IMR-90 (cell line): Measurements from ENCODE around the gene CDK8. TPM values are rescaled to one million over a fixed set of nuclear protein-coding genes. Genes with fewer than 3 reads are reported as not detected.
"Not testable (repeated sequence)": the region's sequence is repeated elsewhere in the genome, so short reads cannot be mapped to it uniquely, and the experiment has no call there.

Experiments
- ATAC-seq: fragments of 200-7000 bp; cut with Tn5 transposase; 2 replicates; pipeline ENCODE4 v1.9.1; 2020; ENCODE audit warnings: low read depth, mild to moderate bottlenecking, moderate library complexity
- BruUV-seq: library from RNA; stranded (reverse); fragments of 400-500 nt; replicated peaks from 2 replicates; lab custom pipeline; 2021; lab: Mats Ljungman, UMichigan
- CTCF ChIA-PET: fragments of 300-600 bp; formaldehyde crosslinking; extraction: SDS; loops from one replicate; lab custom pipeline; 2021; ENCODE audit warnings: antibody characterized with exemption; lab: Yijun Ruan, JAX
- POLR2A ChIA-PET: fragments of 300-600 bp; sonication (Branson Sonifier 250); formaldehyde crosslinking; loops from one replicate; lab custom pipeline; 2022; ENCODE audit warnings: antibody characterized with exemption; ENCODE audit not compliant: unreplicated experiment; lab: Charles Lee
- DNase-seq: peaks from one replicate; pipeline ENCODE4 v3.0.0; 2013
- H2AFZ ChIP-seq: replicated peaks from 2 replicates; pipeline ENCODE3; 2013; ENCODE audit warnings: low read length, mild to moderate bottlenecking; ENCODE audit not compliant: poor library complexity
- H2AK5ac ChIP-seq: 2 replicates; pipeline ENCODE4 v1.6.1; 2013; ENCODE audit warnings: low read depth, low read length, inconsistent platforms
- H2AK9ac ChIP-seq: replicated peaks from 2 replicates; pipeline ENCODE3; 2013; ENCODE audit warnings: mild to moderate bottlenecking, low read depth, low read length, moderate library complexity; ENCODE audit not compliant: poor library complexity
- H2BK120ac ChIP-seq: 2 replicates; pipeline ENCODE4 v1.6.1; 2013; ENCODE audit warnings: low read depth, low read length, inconsistent platforms
- H2BK15ac ChIP-seq: 3 replicates; pipeline ENCODE4 v1.6.1; 2013; ENCODE audit warnings: low read depth, low read length, inconsistent platforms
- H2BK20ac ChIP-seq: 2 replicates; pipeline ENCODE4 v1.6.1; 2013; ENCODE audit warnings: low read depth, mild to moderate bottlenecking, inconsistent platforms, low read length, moderate library complexity
- H2BK5ac ChIP-seq: 2 replicates; pipeline ENCODE4 v1.6.1; 2013; ENCODE audit warnings: mild to moderate bottlenecking, low read depth, low read length, inconsistent platforms; ENCODE audit not compliant: poor library complexity, severe bottlenecking
- H3K14ac ChIP-seq: replicated peaks from 2 replicates; pipeline ENCODE4 v1.6.1; 2013; ENCODE audit warnings: low read depth, low read length, inconsistent platforms
- H3K18ac ChIP-seq: 2 replicates; pipeline ENCODE4 v1.6.1; 2013; ENCODE audit warnings: low read depth, low read length, control low read depth
- H3K23ac ChIP-seq: 2 replicates; pipeline ENCODE4 v1.6.1; 2013; ENCODE audit warnings: low read depth, low read length, inconsistent platforms
- H3K27ac ChIP-seq: 2 replicates; pipeline ENCODE4 v1.5.1; 2013; ENCODE audit warnings: mild to moderate bottlenecking, control low read depth, low read length; ENCODE audit not compliant: insufficient read depth
- H3K27me3 ChIP-seq: 2 replicates; pipeline ENCODE4 v1.6.1; 2013; ENCODE audit warnings: low read length; ENCODE audit not compliant: control insufficient read depth, insufficient read depth
- H3K36me3 ChIP-seq: 2 replicates; pipeline ENCODE4 v1.6.1; 2013; ENCODE audit warnings: low read length, mixed read lengths; ENCODE audit not compliant: control insufficient read depth, insufficient read depth
- H3K4ac ChIP-seq: 2 replicates; pipeline ENCODE4 v1.6.1; 2013; ENCODE audit warnings: low read depth, low read length, inconsistent platforms
- H3K4me1 ChIP-seq: 2 replicates; pipeline ENCODE4 v1.6.1; 2013; ENCODE audit warnings: low read length, mixed read lengths; ENCODE audit not compliant: control insufficient read depth, insufficient read depth
- H3K4me2 ChIP-seq: 2 replicates; pipeline ENCODE4 v1.6.1; 2013; ENCODE audit warnings: low read depth, mild to moderate bottlenecking, control low read depth, low read length, moderate library complexity
- H3K4me3 ChIP-seq: 2 replicates; pipeline ENCODE4 v1.5.1; 2013; ENCODE audit warnings: low read depth, mild to moderate bottlenecking, control low read depth, low read length, moderate library complexity; ENCODE audit not compliant: insufficient read depth
- H3K56ac ChIP-seq: 2 replicates; pipeline ENCODE4 v1.6.1; 2013; ENCODE audit warnings: low read length, inconsistent platforms; ENCODE audit not compliant: insufficient read depth; ENCODE audit errors: extremely low read depth
- H3K79me1 ChIP-seq, 2 experiments: 2 replicates each; pipeline ENCODE4 v1.6.1; 2013; ENCODE audit warnings: low read length in 2 of 2, inconsistent platforms in 1 of 2, low read depth in 1 of 2
- H3K9ac ChIP-seq: 2 replicates; pipeline ENCODE4 v1.6.1; 2013; ENCODE audit warnings: low read depth, low read length, control low read depth
- H3K9me1 ChIP-seq: 2 replicates; pipeline ENCODE4 v1.6.1; 2013; ENCODE audit warnings: low read length, inconsistent platforms; ENCODE audit not compliant: insufficient read depth
- H3K9me3 ChIP-seq: 2 replicates; pipeline ENCODE4 v1.6.1; 2013; ENCODE audit warnings: low read length; ENCODE audit not compliant: control insufficient read depth, insufficient read depth
- H4K20me1 ChIP-seq: 2 replicates; pipeline ENCODE4 v1.6.1; 2013; ENCODE audit warnings: low read length, inconsistent platforms; ENCODE audit not compliant: insufficient read depth
- H4K5ac ChIP-seq: 2 replicates; pipeline ENCODE4 v1.6.1; 2013; ENCODE audit warnings: mild to moderate bottlenecking, low read depth, low read length, control low read depth
- H4K8ac ChIP-seq, 2 experiments: 2 replicates each; pipeline ENCODE4 v1.6.1; 2013; ENCODE audit warnings: low read depth in 2 of 2, low read length in 2 of 2, control low read depth in 1 of 2, inconsistent platforms in 1 of 2
- H4K91ac ChIP-seq: 2 replicates; pipeline ENCODE4 v1.6.1; 2013; ENCODE audit warnings: low read depth, low read length, inconsistent platforms; ENCODE audit not compliant: insufficient read depth
- WGBS, 2 experiments: methylation state at CpG; one replicate each; pipeline versions ENCODE4 v1.1.5 to v1.1.7; 2013; ENCODE audit warnings: missing lambda C conversion rate in 2 of 2; ENCODE audit not compliant: insufficient read length in 1 of 2; ENCODE audit errors: extremely low coverage in 2 of 2; 5-methylcytosine and 5-hydroxymethylcytosine counted together
- dilution Hi-C: fragments of 300-500 bp; cut with HindIII; formaldehyde crosslinking; loops from one replicate; pipeline ENCODE4 v1.14.3; 2018; ENCODE audit warnings: low sequenced_read_pairs; ENCODE audit not compliant: unreplicated experiment
- in situ Hi-C: fragments of 300-500 bp; cut with MboI; formaldehyde crosslinking; loops from 3 replicates; pipeline ENCODE4 v1.14.3; 2019; ENCODE audit warnings: low sequenced_read_pairs, inconsistent platforms, mixed read lengths
- intact Hi-C: fragments of 100-400 bp; cut with micrococcal nuclease; formaldehyde crosslinking; loops from 2 replicates; pipeline ENCODE4 v1.10.0; 2022
- polyA plus RNA-seq, 3 experiments: library from polyadenylated mRNA; depleted of rRNA; stranded (reverse); fragments of >200 nt; gene quantifications; 2 replicates each; pipeline ENCODE4 v1.2.3, GENCODE V29; 2012; ENCODE audit warnings: low replicate concordance in 1 of 3
- total RNA-seq: library from RNA; depleted of rRNA; stranded (reverse); fragments of >200 nt; gene quantifications from 2 replicates; pipeline ENCODE4 v1.2.3, GENCODE V29; 2012

The CDK8 gene
- total and polyA plus RNA-seq, 2 of the 4 experiments (the other 2 are of a cell fraction) = 15.4 to 19.0 TPM

GRCh38 chr13:26288838-26289237 lies 34.9 kb downstream of the CDK8 start:
- H3K4ac ChIP-seq, H2BK5ac ChIP-seq, H4K20me1 ChIP-seq, H3K36me3 ChIP-seq, H3K14ac ChIP-seq, dilution Hi-C loops, POLR2A ChIA-PET, H3K23ac ChIP-seq, H3K9ac ChIP-seq, H3K27me3 ChIP-seq, H2BK20ac ChIP-seq, H3K9me1 ChIP-seq, H2AK5ac ChIP-seq, H3K4me3 ChIP-seq, H2BK15ac ChIP-seq, H3K27ac ChIP-seq, H2AFZ ChIP-seq, CTCF ChIA-PET, H2BK120ac ChIP-seq, H4K8ac ChIP-seq, H3K18ac ChIP-seq, H3K56ac ChIP-seq, BruUV-seq, H3K9me3 ChIP-seq, ATAC-seq, H2AK9ac ChIP-seq, H4K5ac ChIP-seq, H3K4me2 ChIP-seq, intact Hi-C loops, DNase-seq, in situ Hi-C loops, H4K91ac ChIP-seq, H3K4me1 ChIP-seq: not testable (repeated sequence)
- no CpG with 5 or more reads among the region's 7 CpGs for WGBS, 2 experiments
- peaks cover 5 to 15% of the 10 kb centered on the region in 2 experiments; a peak in 3 of 4 replicates for H3K79me1 ChIP-seq
